Renal pelvis (tissue), 4 donors: Measurements from ENCODE around the gene XRCC4. TPM values are rescaled to one million over a fixed set of nuclear protein-coding genes. Genes with fewer than 3 reads are reported as not detected.

ENCODE experiments used
- DNase-seq: peaks from one replicate; pipeline ENCODE4 v3.0.0-alpha.2; 2013
- polyA plus RNA-seq, 3 donors: library from polyadenylated mRNA; unstranded; fragments of 120-200 nt; gene quantifications; one replicate each; pipeline ENCODE4 v1.2.1, GENCODE V29; 2013; ENCODE audit not compliant: insufficient read length in 3 of 3

XRCC4 gene
- polyA plus RNA-seq, 3 donors, result 10.4 to 12.2 (median 11.9) TPM

- DNase-seq, result no peak
Observed at GRCh38 chr5:83172011-83172410, 94.7 kb downstream of the XRCC4 start.

GRCh38 chr5:83172655-83173054 lies 95.3 kb downstream of the XRCC4 start:
- DNase-seq, result no peak

GRCh38 chr5:83173826-83174225 lies 96.5 kb downstream of the XRCC4 start:
- no peak for DNase-seq

GRCh38 chr5:83177803-83178202 lies 100.5 kb downstream of the XRCC4 start:
- no peak for DNase-seq

- DNase-seq, result no peak
Observed at GRCh38 chr5:83179966-83180365, 102.6 kb downstream of the XRCC4 start.

- no peak for DNase-seq
Observed at GRCh38 chr5:83184534-83184933, 107.2 kb downstream of the XRCC4 start.

- DNase-seq, result no peak
Observed at GRCh38 chr5:83192947-83193346, 115.6 kb downstream of the XRCC4 start.

- DNase-seq, result no peak
Observed at GRCh38 chr5:83197326-83197967, 120.1 kb downstream of the XRCC4 start.

GRCh38 chr5:83199126-83199525 lies 121.8 kb downstream of the XRCC4 start:
- peak; percentile 49 for DNase-seq

GRCh38 chr5:83204651-83205050 lies 127.3 kb downstream of the XRCC4 start:
- no peak for DNase-seq

GRCh38 chr5:83209963-83210362 lies 132.6 kb downstream of the XRCC4 start:
- no peak for DNase-seq

- no peak for DNase-seq
Observed at GRCh38 chr5:83219077-83219476, 141.7 kb downstream of the XRCC4 start.

- DNase-seq, result no peak
Observed at GRCh38 chr5:83219495-83219894, 142.1 kb downstream of the XRCC4 start.

- DNase-seq, result no peak
Observed at GRCh38 chr5:83220331-83220730, 143.0 kb downstream of the XRCC4 start.

- no peak for DNase-seq
Observed at GRCh38 chr5:83222906-83223305, 145.6 kb downstream of the XRCC4 start.

- DNase-seq, result no peak
Observed at GRCh38 chr5:83227611-83228010, 150.3 kb downstream of the XRCC4 start.

GRCh38 chr5:83230511-83230910 lies 153.2 kb downstream of the XRCC4 start:
- no peak for DNase-seq

- no peak for DNase-seq
Observed at GRCh38 chr5:83244516-83244915, 167.2 kb downstream of the XRCC4 start.

GRCh38 chr5:83245037-83245436 lies 167.7 kb downstream of the XRCC4 start:
- no peak for DNase-seq

GRCh38 chr5:83246071-83246470 lies 168.7 kb downstream of the XRCC4 start:
- peak; percentile 15 for DNase-seq

GRCh38 chr5:83249156-83249555 lies 171.8 kb downstream of the XRCC4 start:
- no peak for DNase-seq

- no peak for DNase-seq
Observed at GRCh38 chr5:83251849-83252248, 174.5 kb downstream of the XRCC4 start.

- no peak for DNase-seq
Observed at GRCh38 chr5:83253720-83254119, 176.4 kb downstream of the XRCC4 start.

- DNase-seq, result no peak
Observed at GRCh38 chr5:83255268-83255667, 177.9 kb downstream of the XRCC4 start.
